Measurements from ENCODE around the gene BORCS5.

DNA sequence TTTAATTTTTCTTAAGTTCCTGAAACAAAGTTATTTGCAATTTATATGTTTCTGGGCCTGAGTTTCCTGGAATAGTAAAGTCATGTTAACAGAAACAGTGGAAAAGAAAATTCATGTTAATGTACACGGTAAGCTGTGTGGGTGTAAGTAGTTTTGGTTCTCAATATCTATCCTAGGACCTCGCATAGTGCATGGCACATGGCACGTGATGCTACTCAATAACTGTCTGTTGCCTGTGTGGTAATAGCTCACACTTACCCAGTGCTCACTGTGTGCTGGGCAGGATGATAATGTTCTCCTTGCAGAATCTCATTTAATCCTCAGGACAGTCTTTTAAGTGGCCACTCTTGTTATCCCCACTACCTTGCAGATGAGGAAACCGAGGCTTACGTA is 105.0 kb downstream of the BORCS5 start:
- TF ChIP-seq, protein P1, sequence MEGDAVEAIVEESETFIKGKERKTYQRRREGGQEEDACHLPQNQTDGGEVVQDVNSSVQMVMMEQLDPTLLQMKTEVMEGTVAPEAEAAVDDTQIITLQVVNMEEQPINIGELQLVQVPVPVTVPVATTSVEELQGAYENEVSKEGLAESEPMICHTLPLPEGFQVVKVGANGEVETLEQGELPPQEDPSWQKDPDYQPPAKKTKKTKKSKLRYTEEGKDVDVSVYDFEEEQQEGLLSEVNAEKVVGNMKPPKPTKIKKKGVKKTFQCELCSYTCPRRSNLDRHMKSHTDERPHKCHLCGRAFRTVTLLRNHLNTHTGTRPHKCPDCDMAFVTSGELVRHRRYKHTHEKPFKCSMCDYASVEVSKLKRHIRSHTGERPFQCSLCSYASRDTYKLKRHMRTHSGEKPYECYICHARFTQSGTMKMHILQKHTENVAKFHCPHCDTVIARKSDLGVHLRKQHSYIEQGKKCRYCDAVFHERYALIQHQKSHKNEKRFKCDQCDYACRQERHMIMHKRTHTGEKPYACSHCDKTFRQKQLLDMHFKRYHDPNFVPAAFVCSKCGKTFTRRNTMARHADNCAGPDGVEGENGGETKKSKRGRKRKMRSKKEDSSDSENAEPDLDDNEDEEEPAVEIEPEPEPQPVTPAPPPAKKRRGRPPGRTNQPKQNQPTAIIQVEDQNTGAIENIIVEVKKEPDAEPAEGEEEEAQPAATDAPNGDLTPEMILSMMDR (IDR thresholded peaks at IDR 0.05), result no peak
- no peak for TF ChIP-seq POLR2A (IDR thresholded peaks at IDR 0.05)
